Mucosa of stomach (tissue), 1 donor: ENCODE data around the gene TPST2.
"Not testable (repeated sequence)": the region's sequence is repeated elsewhere in the genome, so short reads cannot be mapped to it uniquely, and the experiment has no call there.

Experiments used
- H3K27me3 ChIP-seq: one replicate; pipeline ENCODE4 v1.7.0; 2013; ENCODE audit warnings: mild to moderate bottlenecking, low read length; ENCODE audit not compliant: control insufficient read depth, insufficient read depth
- H3K36me3 ChIP-seq: one replicate; pipeline ENCODE4 v1.7.0; 2013; ENCODE audit warnings: low read length; ENCODE audit not compliant: control insufficient read depth, insufficient read depth
- H3K4me1 ChIP-seq: one replicate; pipeline ENCODE4 v1.7.0; 2013; ENCODE audit warnings: mild to moderate bottlenecking, low read length; ENCODE audit not compliant: control insufficient read depth, insufficient read depth
- H3K4me3 ChIP-seq: one replicate; pipeline ENCODE4 v1.7.0; 2013; ENCODE audit warnings: low read length
- H3K9ac ChIP-seq: one replicate; pipeline ENCODE4 v1.7.0; 2013; ENCODE audit warnings: mild to moderate bottlenecking, low read length, moderate library complexity
- H3K9me3 ChIP-seq: one replicate; pipeline ENCODE4 v1.7.0; 2013; ENCODE audit warnings: mild to moderate bottlenecking, low read length, moderate library complexity; ENCODE audit not compliant: control insufficient read depth
- donor health status: Pancreatic carcinoma.

TPST2 gene

GRCh38 chr22:26536056-26536761 lies 53.7 kb downstream of the TPST2 start:
- no peaks in the 10 kb centered on the region for H3K27me3 ChIP-seq
- H3K9me3 ChIP-seq, result no peaks in the 10 kb centered on the region
- H3K36me3 ChIP-seq, result no peaks in the 10 kb centered on the region
- no peak overlapping the region for H3K4me3 ChIP-seq
- no peak overlapping the region for H3K9ac ChIP-seq
- H3K4me1 ChIP-seq, result no peaks in the 10 kb centered on the region

- H3K36me3 ChIP-seq, result no peaks in the 10 kb centered on the region
- no peaks in the 10 kb centered on the region for H3K4me1 ChIP-seq
- H3K27me3 ChIP-seq, result no peaks in the 10 kb centered on the region
- H3K9ac ChIP-seq, result no peak overlapping the region
- no peaks in the 10 kb centered on the region for H3K9me3 ChIP-seq
- no peak overlapping the region for H3K4me3 ChIP-seq
Observed at GRCh38 chr22:26535603-26535908, 54.4 kb downstream of the TPST2 start.

GRCh38 chr22:26534874-26535602 lies 54.9 kb downstream of the TPST2 start:
- H3K9ac ChIP-seq, result no peak overlapping the region
- no peaks in the 10 kb centered on the region for H3K4me1 ChIP-seq
- H3K27me3 ChIP-seq, result no peaks in the 10 kb centered on the region
- H3K36me3 ChIP-seq, result no peaks in the 10 kb centered on the region
- H3K9me3 ChIP-seq, result no peaks in the 10 kb centered on the region
- no peak overlapping the region for H3K4me3 ChIP-seq

GRCh38 chr22:26534171-26534855 lies 55.6 kb downstream of the TPST2 start:
- H3K36me3 ChIP-seq, result no peaks in the 10 kb centered on the region
- H3K9ac ChIP-seq, result no peak overlapping the region
- no peaks in the 10 kb centered on the region for H3K4me1 ChIP-seq
- no peaks in the 10 kb centered on the region for H3K9me3 ChIP-seq
- no peak overlapping the region for H3K4me3 ChIP-seq
- H3K27me3 ChIP-seq, result no peaks in the 10 kb centered on the region

- peaks cover 11% of the 10 kb centered on the region for H3K36me3 ChIP-seq
- no peak overlapping the region for H3K9ac ChIP-seq
- H3K4me3 ChIP-seq, result no peak overlapping the region
- no peaks in the 10 kb centered on the region for H3K9me3 ChIP-seq
- H3K27me3 ChIP-seq, result no peaks in the 10 kb centered on the region
- H3K4me1 ChIP-seq, result no peaks in the 10 kb centered on the region
Observed at GRCh38 chr22:26529345-26529744, 60.6 kb downstream of the TPST2 start.

- H3K36me3 ChIP-seq, result peaks cover 11% of the 10 kb centered on the region
- H3K9ac ChIP-seq, H3K9me3 ChIP-seq, H3K4me3 ChIP-seq, H3K27me3 ChIP-seq, H3K4me1 ChIP-seq: not testable (repeated sequence)
Observed at GRCh38 chr22:26528518-26528917, 61.4 kb downstream of the TPST2 start.

- H3K9me3 ChIP-seq, result no peaks in the 10 kb centered on the region
- H3K27me3 ChIP-seq, result no peaks in the 10 kb centered on the region
- peaks cover 11% of the 10 kb centered on the region for H3K36me3 ChIP-seq
- no peak overlapping the region for H3K4me3 ChIP-seq
- no peaks in the 10 kb centered on the region for H3K4me1 ChIP-seq
- H3K9ac ChIP-seq, result no peak overlapping the region
Observed at GRCh38 chr22:26527574-26528465, 62.1 kb downstream of the TPST2 start.

- Histone ChIP-seq H3K4me1 (no peaks in the 10 kb centered on the region), H3K9me3 (no peaks in the 10 kb centered on the region), H3K36me3 (peaks cover 11% of the 10 kb centered on the region), H3K4me3 (no peak overlapping the region), H3K27me3 (no peaks in the 10 kb centered on the region), H3K9ac (no peak overlapping the region)
Observed at GRCh38 chr22:26527167-26527566, 62.8 kb downstream of the TPST2 start.

GRCh38 chr22:26525946-26526564 lies 63.9 kb downstream of the TPST2 start:
- H3K27me3 ChIP-seq, result no peaks in the 10 kb centered on the region
- H3K9me3 ChIP-seq, result no peaks in the 10 kb centered on the region
- H3K4me1 ChIP-seq, result no peaks in the 10 kb centered on the region
- H3K36me3 ChIP-seq, result peaks cover 11% of the 10 kb centered on the region
- no peak overlapping the region for H3K4me3 ChIP-seq
- no peak overlapping the region for H3K9ac ChIP-seq

- Histone ChIP-seq H3K4me3 (no peak overlapping the region), H3K27me3 (no peaks in the 10 kb centered on the region), H3K9ac (no peak overlapping the region), H3K9me3 (no peaks in the 10 kb centered on the region), H3K4me1 (no peaks in the 10 kb centered on the region), H3K36me3 (peaks cover 11% of the 10 kb centered on the region)
Observed at GRCh38 chr22:26524870-26525269, 65.1 kb downstream of the TPST2 start.

- Histone ChIP-seq H3K4me3 (no peak overlapping the region), H3K9ac (no peak overlapping the region), H3K27me3 (no peaks in the 10 kb centered on the region), H3K9me3 (no peaks in the 10 kb centered on the region), H3K4me1 (no peaks in the 10 kb centered on the region), H3K36me3 (peaks cover 11% of the 10 kb centered on the region)
Observed at GRCh38 chr22:26522592-26522991, 67.3 kb downstream of the TPST2 start.
